LoVo (cell line): ENCODE results near the gene KRT33A.

Experiments used
- DNase-seq: peaks from one replicate; pipeline ENCODE4 v3.0.0-alpha.2; 2016; ENCODE audit warnings: low spot score

KRT33A gene

GRCh38 chr17:41301916-41302901 is 48.4 kb downstream of the KRT33A start, which contains the start of gene KRTAP29-1:
TSS of gene KRTAP29-1 (minus strand) at chr17:41302851. CDS start at chr17:41302851, 0 bp downstream.
- DNase-seq = no peak

GRCh38 chr17:41301204-41301790 is 49.3 kb downstream of the KRT33A start:
- DNase-seq = no peak

- DNase-seq = no peak
Observed at GRCh38 chr17:41298458-41299135, 52.0 kb downstream of the KRT33A start.

GRCh38 chr17:41296846-41297245 is 53.8 kb downstream of the KRT33A start:
- DNase-seq = no peak
